Stomach (tissue), 4 donors: ENCODE results near the gene CREBBP.

Experiments used
- CTCF ChIP-seq, 7 experiments: fragments of 450-650 bp in 4 of 7; fragments of 200-600 bp in 3 of 7; sonication (generic) in 3 of 7; IDR thresholded peaks; one replicate each; pipeline ENCODE4 v1.5.1; 2016 to 2019; ENCODE audit warnings: antibody characterized with exemption in 7 of 7, control low read depth in 2 of 7, mild to moderate bottlenecking in 1 of 7
- POLR2A ChIP-seq, 4 donors: fragments of 450-650 bp; IDR thresholded peaks; one replicate each; pipeline ENCODE4 v1.6.1; 2016; ENCODE audit warnings: antibody characterized with exemption in 4 of 4, control low read depth in 2 of 4, mild to moderate bottlenecking in 1 of 4, moderate library complexity in 1 of 4
- POLR2AphosphoS5 ChIP-seq, 3 donors: sonication (generic); formaldehyde crosslinking; IDR thresholded peaks; one replicate each; pipeline ENCODE4 v1.6.1; 2016; ENCODE audit warnings: antibody characterized with exemption in 3 of 3

GRCh38 chr16:3854750-3855541 lies 25.6 kb downstream of the CREBBP start:
- TF ChIP-seq POLR2A (IDR thresholded peaks at IDR 0.05), result no peak
- TF ChIP-seq CTCF (IDR thresholded peaks at IDR 0.05), result no peak
- TF ChIP-seq POLR2AphosphoS5 (IDR thresholded peaks at IDR 0.05), result no peak
